Activated CD4-positive, alpha-beta T cell treated with anti-CD3 and anti-CD28 coated beads, Interleukin-2, amount 10 ng/mL, durations not matched to agents 7 days and 5 days (primary cell): ENCODE measurements around the gene FBXW12. TPM values are rescaled to one million over a fixed set of nuclear protein-coding genes. Genes with fewer than 3 reads are reported as not detected.

Experiments
- CTCF ChIA-PET: fragments of 350-600 bp; sonication (Branson Sonifier 250); formaldehyde crosslinking; loops from one replicate; lab custom pipeline; 2021; ENCODE audit warnings: antibody characterized with exemption; lab: Charles Lee
- POLR2A ChIA-PET: fragments of 350-600 bp; sonication (Branson Sonifier 250); formaldehyde crosslinking; loops from one replicate; lab custom pipeline; 2021; ENCODE audit warnings: antibody characterized with exemption; lab: Charles Lee
- DNase-seq: peaks from one replicate; pipeline ENCODE4 v3.0.0-alpha.2; 2020
- H3K27ac Mint-ChIP-seq: one replicate; pipeline ENCODE4 v1.8.0; 2021; ENCODE audit warnings: mild to moderate bottlenecking, moderate library complexity, mixed read lengths
- H3K27me3 Mint-ChIP-seq: one replicate; pipeline ENCODE4 v1.8.0; 2021; ENCODE audit warnings: mixed read lengths
- H3K36me3 Mint-ChIP-seq: one replicate; pipeline ENCODE4 v1.8.0; 2021; ENCODE audit warnings: low read depth, mixed read lengths
- H3K4me1 Mint-ChIP-seq: one replicate; pipeline ENCODE4 v1.8.0; 2021; ENCODE audit warnings: mixed read lengths
- H3K4me3 Mint-ChIP-seq: one replicate; pipeline ENCODE4 v1.8.0; 2021; ENCODE audit warnings: mild to moderate bottlenecking, moderate library complexity, mixed read lengths
- H3K9me3 Mint-ChIP-seq: one replicate; pipeline ENCODE4 v1.8.0; 2021; ENCODE audit warnings: mixed read lengths
- total RNA-seq, 2 experiments: library from RNA; stranded (reverse); gene quantifications; one replicate each; pipeline ENCODE4 v1.2.3, GENCODE V29; 2021

The FBXW12 gene
- total RNA-seq, 2 experiments from 2014 or later: not detected

DNA sequence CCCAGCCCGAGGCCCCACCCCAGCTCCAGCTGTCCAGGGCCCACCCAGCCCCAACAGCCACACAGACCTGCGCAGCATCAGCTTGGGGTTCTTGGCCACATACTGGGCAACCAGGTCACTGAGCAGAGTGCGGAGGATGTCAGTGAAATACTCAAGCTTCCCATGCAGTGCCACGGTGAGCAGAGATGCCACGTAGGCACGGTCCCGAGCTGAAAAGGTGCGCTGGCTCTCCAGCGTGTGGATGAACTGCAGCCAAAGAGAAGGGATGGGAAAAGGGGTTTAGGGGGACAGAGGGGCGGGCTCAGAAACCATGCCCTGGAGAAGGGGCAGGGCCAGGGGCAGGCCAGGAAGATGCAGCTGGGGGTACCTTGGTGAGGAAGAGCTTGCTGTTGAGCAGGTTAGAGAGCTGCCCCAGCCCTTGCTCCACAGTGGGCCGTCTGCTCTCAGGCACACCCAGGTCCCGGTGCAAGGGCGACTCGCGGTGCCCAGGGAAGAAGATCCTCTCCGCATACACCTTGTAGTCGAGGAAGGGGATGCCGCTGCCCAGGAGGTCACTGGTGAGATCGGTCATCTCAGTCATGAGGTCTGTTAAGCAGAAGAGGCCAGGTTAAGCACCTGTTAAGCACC, 40.5 kb downstream of the FBXW12 start:
- H3K4me1 Mint-ChIP-seq: no peaks in the 10 kb centered on the region
- no peaks in the 10 kb centered on the region for H3K27me3 Mint-ChIP-seq
- H3K9me3 Mint-ChIP-seq: no peaks in the 10 kb centered on the region
- no peak overlapping the region for H3K4me3 Mint-ChIP-seq
- H3K27ac Mint-ChIP-seq: no peak overlapping the region
- DNase-seq: no peak
- ChIA-PET CTCF (interaction anchor here (0.9 to 2.8 kb wide), 3 partner anchors 11 to 107 kb away, joined by 3 to 9 read pairs (median 3); no protein-coding TSS in a partner anchor), POLR2A (interaction anchor here (0.5 kb wide), 1 partner anchor 363 kb away, joined by 3 read pairs; no protein-coding TSS in a partner anchor)
- H3K36me3 Mint-ChIP-seq: no peaks in the 10 kb centered on the region

DNA sequence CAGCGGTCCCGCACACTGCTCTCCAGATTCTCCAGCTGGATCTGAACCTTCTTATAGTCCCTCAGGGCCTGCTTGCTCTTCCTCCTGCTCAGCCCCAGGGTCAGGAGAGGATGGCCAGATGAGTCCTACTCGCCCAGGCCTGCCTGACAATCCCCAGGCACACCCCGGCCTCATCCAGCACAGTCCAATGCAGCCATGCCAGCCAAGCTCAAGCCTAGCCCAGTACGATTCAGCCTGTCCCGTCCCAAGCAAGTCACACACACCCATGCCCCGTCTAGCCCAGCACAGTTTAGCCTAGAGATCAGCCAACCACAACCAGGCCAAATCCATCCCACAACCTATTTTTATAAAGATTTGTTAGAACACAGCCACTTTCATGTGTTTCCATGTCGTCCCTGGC, 41.1 kb downstream of the FBXW12 start:
- H3K4me1 Mint-ChIP-seq: no peaks in the 10 kb centered on the region
- H3K4me3 Mint-ChIP-seq: no peak overlapping the region
- ChIA-PET POLR2A (no interaction called here), CTCF (interaction anchor here (0.9 kb wide), 1 partner anchor 23 kb away, joined by 3 read pairs; no protein-coding TSS in a partner anchor)
- no peaks in the 10 kb centered on the region for H3K27me3 Mint-ChIP-seq
- H3K27ac Mint-ChIP-seq: no peak overlapping the region
- no peak for DNase-seq
- H3K36me3 Mint-ChIP-seq: no peaks in the 10 kb centered on the region
- H3K9me3 Mint-ChIP-seq: no peaks in the 10 kb centered on the region

DNA sequence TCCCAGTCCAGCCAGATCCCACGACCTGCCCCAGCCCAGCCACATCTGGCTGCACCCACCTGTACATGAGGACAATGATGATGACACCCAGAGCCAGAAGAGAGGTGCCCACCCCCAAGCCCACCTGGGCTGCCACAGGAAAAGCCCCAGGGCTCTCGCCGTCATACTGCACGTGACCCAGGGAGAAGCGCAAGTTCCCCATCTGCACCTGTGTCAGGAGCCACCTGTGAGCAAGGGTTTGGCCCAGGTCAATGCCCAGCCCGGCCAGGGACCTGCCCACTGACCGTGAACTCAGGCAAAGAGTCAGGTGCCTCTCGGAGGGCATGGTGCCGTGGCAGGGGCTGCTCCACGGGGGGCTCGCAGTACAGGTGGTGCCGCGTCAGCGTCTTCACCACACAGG, 41.6 kb downstream of the FBXW12 start:
- Mint-ChIP-seq H3K36me3 (no peaks in the 10 kb centered on the region), H3K9me3 (no peaks in the 10 kb centered on the region), H3K27me3 (no peaks in the 10 kb centered on the region), H3K4me1 (no peaks in the 10 kb centered on the region), H3K4me3 (no peak overlapping the region), H3K27ac (no peak overlapping the region)
- CTCF ChIA-PET: interaction anchor here (0.9 to 1.2 kb wide), 2 partner anchors 23 kb away, joined by 3 to 4 read pairs; no protein-coding TSS in a partner anchor
- POLR2A ChIA-PET: no interaction called here
- DNase-seq: no peak

DNA sequence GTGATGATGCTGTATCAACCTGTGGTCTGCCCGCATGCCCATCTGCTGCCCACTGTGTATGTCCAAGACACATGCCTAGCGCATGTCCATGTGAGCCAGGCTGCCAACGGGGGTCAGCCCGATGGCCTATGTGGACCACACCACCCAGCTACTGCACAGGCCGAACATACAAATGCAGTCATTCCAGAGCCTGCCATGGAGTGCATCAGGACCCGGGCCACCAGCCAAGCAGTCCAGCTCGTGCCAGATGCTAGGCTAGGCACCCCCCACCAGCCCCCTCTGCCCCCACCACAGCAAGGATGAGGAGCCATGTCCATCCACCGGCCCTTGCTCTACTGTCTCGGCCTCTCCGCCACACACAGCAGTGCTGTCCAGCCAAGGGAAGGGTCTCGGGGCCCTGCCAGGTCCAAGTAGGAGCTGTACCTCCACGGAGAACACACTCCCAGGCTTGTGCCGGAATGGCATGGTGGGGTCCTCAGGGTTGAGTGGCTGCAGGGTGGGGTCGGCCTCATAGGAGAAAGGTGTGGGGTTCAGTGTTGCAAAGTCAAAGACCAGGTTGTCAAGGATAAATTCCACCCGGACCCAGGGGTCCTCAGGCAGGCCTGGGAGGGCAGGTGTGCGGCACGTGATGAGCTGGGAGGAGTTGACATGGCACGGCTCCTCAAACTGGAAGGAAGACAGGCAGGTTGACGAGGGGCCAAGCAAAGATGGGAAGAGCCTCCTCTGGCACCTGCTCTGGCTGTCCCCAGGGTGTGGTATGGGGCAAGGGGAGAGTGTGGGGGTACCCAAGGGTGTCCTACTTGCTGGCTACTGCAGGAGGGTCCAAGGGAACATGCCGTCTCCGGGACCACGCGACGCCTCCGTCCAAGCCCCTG, 42.6 kb downstream of the FBXW12 start:
- ChIA-PET POLR2A (no interaction called here), CTCF (interaction anchor here (1.0 to 2.0 kb wide), 4 partner anchors 10 to 22 kb away, joined by 4 to 6 read pairs (median 4); partner anchors contain the start of gene PLXNB1)
- Mint-ChIP-seq H3K4me1 (no peaks in the 10 kb centered on the region), H3K36me3 (no peaks in the 10 kb centered on the region), H3K27me3 (no peaks in the 10 kb centered on the region), H3K9me3 (no peaks in the 10 kb centered on the region), H3K4me3 (no peak overlapping the region), H3K27ac (no peak overlapping the region)
- no peak for DNase-seq

DNA sequence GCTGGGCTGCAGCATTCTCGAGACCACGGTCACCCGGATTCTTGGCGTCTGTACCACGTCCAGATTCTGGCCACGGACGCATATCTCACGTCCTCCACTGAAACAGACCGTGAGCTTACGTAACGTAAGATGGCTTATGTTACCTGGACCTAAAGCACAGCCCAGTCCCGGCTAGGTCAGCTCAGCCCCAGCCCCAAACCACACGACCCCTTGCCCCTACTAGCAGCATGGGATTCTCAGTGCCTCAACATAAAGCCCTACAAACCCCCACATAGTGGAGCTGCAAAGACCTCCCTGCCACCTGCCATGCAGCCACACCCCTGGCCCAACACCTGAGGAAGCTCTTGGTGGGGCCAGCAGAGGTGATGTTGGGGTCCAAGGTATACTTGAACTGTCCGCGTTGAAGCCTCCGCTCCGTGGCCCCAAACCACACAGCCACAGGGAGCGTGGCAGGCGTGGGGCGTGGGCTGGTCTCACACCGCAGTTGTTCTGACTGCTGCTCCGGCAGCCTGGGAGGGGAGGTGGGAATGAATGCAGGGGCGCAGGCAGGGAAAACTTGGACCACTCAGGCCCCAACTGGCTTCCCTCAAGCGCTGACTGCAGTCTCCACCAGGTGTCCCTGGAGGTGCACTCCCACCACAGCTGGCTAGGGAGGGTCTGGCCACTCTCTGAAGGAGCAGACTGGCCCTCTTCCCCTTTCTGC, 43.4 kb downstream of the FBXW12 start:
- Mint-ChIP-seq H3K4me1 (no peaks in the 10 kb centered on the region), H3K36me3 (no peaks in the 10 kb centered on the region), H3K27me3 (no peaks in the 10 kb centered on the region), H3K4me3 (no peak overlapping the region), H3K27ac (no peak overlapping the region), H3K9me3 (no peaks in the 10 kb centered on the region)
- DNase-seq: no peak
- ChIA-PET POLR2A (no interaction called here), CTCF (interaction anchor here (1.0 to 4.2 kb wide), 4 partner anchors 11 to 20 kb away, joined by 4 to 18 read pairs (median 6); partner anchors contain the start of gene PLXNB1)

DNA sequence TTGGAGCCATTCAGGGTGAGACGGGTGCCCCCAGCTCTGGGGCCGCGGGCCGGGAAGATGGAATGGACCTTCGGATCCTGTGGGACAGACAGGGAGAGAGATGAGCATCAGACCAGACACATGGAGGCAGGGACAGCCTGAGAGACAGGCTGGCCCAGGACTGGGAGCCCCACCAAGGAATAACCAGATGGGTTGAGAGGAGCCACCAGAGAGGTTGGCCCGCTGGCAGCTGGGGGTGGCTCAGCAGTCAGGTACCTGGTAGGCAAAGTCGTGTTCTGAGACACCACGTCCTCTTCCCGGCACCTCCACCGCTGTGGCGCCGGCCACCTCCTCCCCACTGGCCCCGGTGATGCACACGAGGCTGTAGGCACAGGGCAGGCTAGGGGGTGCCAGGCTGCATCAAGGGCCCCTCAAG, 44.1 kb downstream of the FBXW12 start:
- DNase-seq: no peak
- H3K4me1 Mint-ChIP-seq: no peaks in the 10 kb centered on the region
- no peaks in the 10 kb centered on the region for H3K36me3 Mint-ChIP-seq
- no peaks in the 10 kb centered on the region for H3K9me3 Mint-ChIP-seq
- ChIA-PET POLR2A (no interaction called here), CTCF (interaction anchor here (2.0 to 4.2 kb wide), 2 partner anchors 14 to 20 kb away, joined by 5 to 18 read pairs; partner anchors contain the start of gene PLXNB1)
- H3K4me3 Mint-ChIP-seq: no peak overlapping the region
- H3K27ac Mint-ChIP-seq: no peak overlapping the region
- H3K27me3 Mint-ChIP-seq: no peaks in the 10 kb centered on the region

DNA sequence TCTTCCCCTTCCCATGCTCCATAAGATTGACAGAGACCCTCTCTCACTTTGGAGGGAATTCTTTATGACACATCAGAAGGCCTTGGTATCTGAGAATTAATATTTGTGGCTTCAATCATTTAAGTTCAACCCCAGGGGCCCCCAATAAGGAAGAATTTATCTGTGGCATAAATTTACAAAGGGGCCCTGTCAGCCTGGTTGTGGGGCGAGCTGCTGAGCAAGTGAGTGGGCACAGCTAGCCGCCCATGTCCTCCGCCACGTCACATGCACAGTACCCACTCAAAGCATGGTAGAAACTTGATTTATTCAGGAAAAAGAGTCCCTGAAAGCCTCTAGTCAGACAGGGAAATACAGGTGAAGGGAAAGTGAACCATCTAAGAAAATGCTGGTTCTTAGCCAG, 44.5 kb downstream of the FBXW12 start:
- no peak for DNase-seq
- POLR2A ChIA-PET: no interaction called here
- Mint-ChIP-seq H3K4me1 (no peaks in the 10 kb centered on the region), H3K36me3 (no peaks in the 10 kb centered on the region), H3K27me3 (no peaks in the 10 kb centered on the region), H3K27ac (no peak overlapping the region), H3K4me3 (no peak overlapping the region), H3K9me3 (no peaks in the 10 kb centered on the region)
- CTCF ChIA-PET: interaction anchor here (2.0 to 4.2 kb wide), 2 partner anchors 13 to 19 kb away, joined by 5 to 18 read pairs; partner anchors contain the start of gene PLXNB1

DNA sequence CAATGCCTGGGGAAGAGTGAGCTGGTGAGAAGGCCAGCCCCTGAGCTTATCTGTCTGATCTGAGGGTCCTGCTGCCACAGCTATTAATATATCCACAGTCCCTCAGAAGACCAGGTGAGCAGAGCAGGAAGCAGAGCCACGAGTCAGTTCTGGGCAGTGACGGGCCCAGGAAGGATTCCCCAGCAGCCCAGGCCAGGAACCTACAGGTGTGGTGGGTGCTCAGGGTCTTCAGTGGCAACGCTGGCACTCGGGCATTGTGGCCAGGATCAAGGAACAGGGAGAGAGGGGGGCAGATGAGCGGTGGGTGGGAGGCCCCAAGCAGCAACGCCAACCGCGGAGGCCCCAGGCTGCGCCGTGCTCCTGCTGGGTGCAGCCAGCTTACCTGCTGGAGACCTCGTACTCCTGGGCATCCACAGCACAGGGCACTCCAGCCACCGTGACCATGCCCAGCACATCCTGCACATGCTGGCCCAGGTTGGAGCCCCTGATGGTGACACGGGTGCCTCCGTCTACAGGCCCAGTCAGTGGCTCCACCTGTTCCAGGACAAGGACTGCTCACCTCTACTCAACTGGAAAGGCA, 45.6 kb downstream of the FBXW12 start:
- no peak overlapping the region for H3K4me3 Mint-ChIP-seq
- H3K27ac Mint-ChIP-seq: no peak overlapping the region
- H3K9me3 Mint-ChIP-seq: no peaks in the 10 kb centered on the region
- H3K36me3 Mint-ChIP-seq: no peaks in the 10 kb centered on the region
- peaks cover 3% of the 10 kb centered on the region for H3K4me1 Mint-ChIP-seq
- no peaks in the 10 kb centered on the region for H3K27me3 Mint-ChIP-seq
- POLR2A ChIA-PET: no interaction called here
- DNase-seq: no peak
- CTCF ChIA-PET: interaction anchor here (1.5 to 4.2 kb wide), 2 partner anchors 18 to 25 kb away, joined by 4 to 18 read pairs; no protein-coding TSS in a partner anchor

DNA sequence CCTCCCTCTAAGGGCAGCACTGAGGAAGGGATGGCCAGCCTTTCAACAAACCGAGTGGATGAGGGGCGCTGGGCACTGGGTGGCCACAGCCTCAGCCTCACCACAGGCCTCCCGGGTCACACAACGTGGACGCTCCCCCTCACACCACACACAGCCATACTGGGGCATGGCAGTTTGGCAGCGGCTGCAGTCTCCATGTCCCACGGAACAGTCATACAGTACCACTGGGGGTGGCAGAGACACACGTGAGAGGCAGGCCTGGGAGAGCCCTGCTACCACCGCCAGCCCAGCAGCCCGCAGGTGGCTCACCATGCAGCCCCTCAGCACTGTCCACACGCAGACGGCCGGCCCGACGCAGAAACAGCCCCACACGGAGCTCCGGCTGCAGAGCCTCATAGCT, 46.1 kb downstream of the FBXW12 start:
- H3K4me3 Mint-ChIP-seq: no peak overlapping the region
- DNase-seq: no peak
- H3K4me1 Mint-ChIP-seq: peaks cover 3% of the 10 kb centered on the region
- no peaks in the 10 kb centered on the region for H3K9me3 Mint-ChIP-seq
- ChIA-PET CTCF (interaction anchor here (1.5 to 4.2 kb wide), 2 partner anchors 18 to 25 kb away, joined by 4 to 18 read pairs; no protein-coding TSS in a partner anchor), POLR2A (no interaction called here)
- H3K27me3 Mint-ChIP-seq: no peaks in the 10 kb centered on the region
- no peak overlapping the region for H3K27ac Mint-ChIP-seq
- H3K36me3 Mint-ChIP-seq: no peaks in the 10 kb centered on the region

DNA sequence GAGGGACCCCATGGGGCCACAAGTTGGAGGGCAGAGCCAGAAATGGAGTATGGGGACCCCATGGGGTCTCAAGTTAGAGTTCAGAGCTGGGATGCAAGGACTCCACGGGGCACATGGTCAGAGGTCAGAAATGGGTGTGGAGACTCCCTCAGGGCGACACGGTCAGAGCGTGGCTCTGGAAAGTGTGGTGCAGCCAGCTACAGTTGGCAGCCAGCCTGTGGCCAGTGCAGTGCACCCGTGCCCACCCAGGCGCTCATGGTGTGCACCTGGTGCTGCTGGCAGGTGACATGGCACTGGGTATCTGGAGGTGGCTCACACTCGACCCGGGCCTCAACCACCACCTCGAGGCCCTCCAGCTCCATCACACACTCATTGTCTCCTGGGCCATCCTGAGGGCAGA, 46.6 kb downstream of the FBXW12 start:
- POLR2A ChIA-PET: no interaction called here
- no peak overlapping the region for H3K4me3 Mint-ChIP-seq
- H3K27ac Mint-ChIP-seq: no peak overlapping the region
- H3K4me1 Mint-ChIP-seq: peaks cover 3% of the 10 kb centered on the region
- no peaks in the 10 kb centered on the region for H3K27me3 Mint-ChIP-seq
- CTCF ChIA-PET: interaction anchor here (1.3 to 4.2 kb wide), 4 partner anchors 17 to 131 kb away, joined by 4 to 18 read pairs (median 4); no protein-coding TSS in a partner anchor
- DNase-seq: no peak
- H3K9me3 Mint-ChIP-seq: no peaks in the 10 kb centered on the region
- no peaks in the 10 kb centered on the region for H3K36me3 Mint-ChIP-seq

DNA sequence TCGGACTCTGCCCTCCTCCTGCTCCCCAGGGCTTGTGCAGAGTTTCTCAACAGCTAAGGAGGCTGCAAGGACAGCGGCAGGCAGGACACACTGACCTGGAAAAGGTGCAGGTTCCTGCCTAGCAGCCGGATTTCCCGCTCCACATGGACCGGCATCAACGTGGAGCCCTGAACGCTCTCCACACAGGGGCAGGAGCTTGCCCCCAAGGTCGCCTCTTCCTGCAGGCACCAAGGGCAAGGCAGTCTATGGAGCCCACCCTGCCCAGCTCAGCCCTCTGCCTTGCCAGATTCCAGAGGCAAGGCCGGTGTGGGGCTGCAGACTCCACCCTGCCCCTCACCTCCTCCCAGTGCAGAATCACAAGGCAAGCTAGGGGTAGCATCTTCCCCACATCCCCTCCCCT, 47.1 kb downstream of the FBXW12 start:
- Mint-ChIP-seq H3K4me1 (peaks cover 3% of the 10 kb centered on the region), H3K27ac (no peak overlapping the region), H3K36me3 (no peaks in the 10 kb centered on the region), H3K9me3 (no peaks in the 10 kb centered on the region), H3K4me3 (no peak overlapping the region), H3K27me3 (no peaks in the 10 kb centered on the region)
- ChIA-PET POLR2A (no interaction called here), CTCF (interaction anchor here (1.3 to 4.2 kb wide), 4 partner anchors 17 to 130 kb away, joined by 4 to 18 read pairs (median 4); no protein-coding TSS in a partner anchor)
- no peak for DNase-seq

DNA sequence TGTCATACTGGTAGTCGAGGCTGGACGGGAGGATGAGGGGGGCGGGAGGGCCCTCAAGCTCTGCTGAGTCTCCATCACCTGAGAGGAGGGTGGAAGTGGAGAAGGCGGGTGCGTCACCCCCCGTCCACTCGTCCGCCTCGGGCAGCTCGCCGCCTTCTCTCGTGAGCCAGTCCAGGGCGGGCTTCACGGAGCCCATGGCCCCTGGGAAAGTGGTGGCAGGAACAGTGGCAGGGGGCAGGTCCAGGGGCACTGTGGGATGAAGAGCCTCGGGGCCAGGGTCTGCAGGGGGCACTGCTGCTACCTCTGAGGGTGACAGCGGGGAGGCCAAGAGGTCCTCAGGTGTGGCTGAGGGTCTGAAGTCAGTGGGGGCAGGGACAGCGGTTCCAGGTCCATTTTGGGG, 47.6 kb downstream of the FBXW12 start:
- Mint-ChIP-seq H3K4me1 (peaks cover 3% of the 10 kb centered on the region), H3K27me3 (no peaks in the 10 kb centered on the region), H3K27ac (no peak overlapping the region), H3K36me3 (no peaks in the 10 kb centered on the region), H3K4me3 (no peak overlapping the region), H3K9me3 (no peaks in the 10 kb centered on the region)
- no peak for DNase-seq
- CTCF ChIA-PET: interaction anchor here (1.3 to 1.4 kb wide), 2 partner anchors 19 to 130 kb away, joined by 4 read pairs; no protein-coding TSS in a partner anchor
- POLR2A ChIA-PET: no interaction called here
